Neural crest cell (in vitro differentiated cells): ENCODE measurements around the gene EEF1G. TPM values are rescaled to one million over a fixed set of nuclear protein-coding genes. Genes with fewer than 3 reads are reported as not detected.
"Not testable (repeated sequence)": the region's sequence is repeated elsewhere in the genome, so short reads cannot be mapped to it uniquely, and the experiment has no call there.

ENCODE experiments used
- DNase-seq: peaks from one replicate; pipeline ENCODE4 v3.0.0; 2021; ENCODE audit warnings: low read depth, mixed read lengths, low spot score
- H3K27ac Mint-ChIP-seq: one replicate; pipeline ENCODE4 v1.8.0; 2021; ENCODE audit warnings: mild to moderate bottlenecking, mixed read lengths; ENCODE audit not compliant: unreplicated experiment
- H3K27me3 Mint-ChIP-seq: 2 replicates; pipeline ENCODE4 v1.8.0; 2021; ENCODE audit warnings: low read depth, mild to moderate bottlenecking, mixed read lengths
- H3K36me3 Mint-ChIP-seq: 2 replicates; pipeline ENCODE4 v1.8.0; 2021; ENCODE audit warnings: low read depth, mild to moderate bottlenecking, mixed read lengths
- H3K4me1 Mint-ChIP-seq: 2 replicates; pipeline ENCODE4 v1.8.0; 2021; ENCODE audit warnings: mixed read lengths
- H3K4me3 Mint-ChIP-seq: one replicate; pipeline ENCODE4 v1.8.0; 2021; ENCODE audit warnings: mild to moderate bottlenecking, mixed read lengths
- H3K9me3 Mint-ChIP-seq: 2 replicates; pipeline ENCODE4 v1.8.0; 2021; ENCODE audit warnings: mixed read lengths
- total RNA-seq: library from RNA; stranded (reverse); gene quantifications from 2 replicates; pipeline ENCODE4 v1.2.1, GENCODE V29; 2021
- TF ChIP-seq, protein P1 (sequence below): fragments of 200-600 bp; sonication (generic); conservative IDR thresholded peaks from 2 replicates; pipeline ENCODE4 v1.5.0; 2021; ENCODE audit warnings: antibody characterized with exemption, mild to moderate bottlenecking

EEF1G gene
- total RNA-seq, 1 donor from 2014 or later = 2,024 TPM

DNA sequence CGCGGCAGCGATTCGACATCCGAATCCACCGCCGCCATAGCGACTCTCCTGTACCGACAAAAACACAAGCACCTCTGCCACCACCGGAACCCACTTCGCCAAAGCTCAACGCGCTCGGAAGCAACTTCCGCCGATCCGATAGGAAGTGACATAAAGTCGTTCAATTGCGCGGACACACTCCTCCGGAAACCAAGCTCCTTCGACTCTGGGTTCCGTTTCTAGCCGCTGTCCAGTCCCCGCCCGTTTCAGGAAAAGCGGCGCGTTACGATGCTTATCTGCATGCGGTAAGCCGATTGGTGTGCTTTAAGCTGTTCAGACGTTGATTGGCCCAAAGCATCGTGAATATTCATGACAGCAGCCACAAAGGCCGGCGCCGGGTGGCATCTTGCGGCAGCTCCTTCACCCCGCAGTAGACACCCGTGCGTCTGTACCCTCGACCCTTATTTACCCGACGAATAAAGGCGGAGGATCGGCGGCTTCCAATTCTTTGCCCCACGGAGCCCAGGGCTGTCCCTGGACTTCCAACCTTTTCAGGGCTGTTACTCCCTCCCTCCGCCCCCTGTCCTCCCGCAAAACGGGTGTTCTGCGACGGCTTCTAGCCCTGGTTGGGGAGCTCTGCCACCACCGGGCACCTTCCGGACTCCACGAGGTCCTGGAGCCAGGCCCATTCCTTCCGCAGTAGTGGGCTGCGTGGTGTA is 17.9 kb upstream of the EEF1G start, which contains the start of gene TUT1:
Gene TUT1, minus strand, starts transcription at position 76 of the 698 bp plus-strand sequence. Its CDS starts 38 bp downstream, at position 38.
- peaks cover 32% of the 10 kb centered on the region for H3K4me1 Mint-ChIP-seq
- TF ChIP-seq, protein P1, sequence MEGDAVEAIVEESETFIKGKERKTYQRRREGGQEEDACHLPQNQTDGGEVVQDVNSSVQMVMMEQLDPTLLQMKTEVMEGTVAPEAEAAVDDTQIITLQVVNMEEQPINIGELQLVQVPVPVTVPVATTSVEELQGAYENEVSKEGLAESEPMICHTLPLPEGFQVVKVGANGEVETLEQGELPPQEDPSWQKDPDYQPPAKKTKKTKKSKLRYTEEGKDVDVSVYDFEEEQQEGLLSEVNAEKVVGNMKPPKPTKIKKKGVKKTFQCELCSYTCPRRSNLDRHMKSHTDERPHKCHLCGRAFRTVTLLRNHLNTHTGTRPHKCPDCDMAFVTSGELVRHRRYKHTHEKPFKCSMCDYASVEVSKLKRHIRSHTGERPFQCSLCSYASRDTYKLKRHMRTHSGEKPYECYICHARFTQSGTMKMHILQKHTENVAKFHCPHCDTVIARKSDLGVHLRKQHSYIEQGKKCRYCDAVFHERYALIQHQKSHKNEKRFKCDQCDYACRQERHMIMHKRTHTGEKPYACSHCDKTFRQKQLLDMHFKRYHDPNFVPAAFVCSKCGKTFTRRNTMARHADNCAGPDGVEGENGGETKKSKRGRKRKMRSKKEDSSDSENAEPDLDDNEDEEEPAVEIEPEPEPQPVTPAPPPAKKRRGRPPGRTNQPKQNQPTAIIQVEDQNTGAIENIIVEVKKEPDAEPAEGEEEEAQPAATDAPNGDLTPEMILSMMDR = no peak
- DNase-seq = peak; percentile 91
- H3K27ac Mint-ChIP-seq = peak within 1 kb of the TSS; percentile 98
- H3K36me3 Mint-ChIP-seq = peaks cover 15% of the 10 kb centered on the region
- no peaks in the 10 kb centered on the region for H3K27me3 Mint-ChIP-seq
- H3K9me3 Mint-ChIP-seq = no peaks in the 10 kb centered on the region
- H3K4me3 Mint-ChIP-seq = peak within 1 kb of the TSS; percentile 92

DNA sequence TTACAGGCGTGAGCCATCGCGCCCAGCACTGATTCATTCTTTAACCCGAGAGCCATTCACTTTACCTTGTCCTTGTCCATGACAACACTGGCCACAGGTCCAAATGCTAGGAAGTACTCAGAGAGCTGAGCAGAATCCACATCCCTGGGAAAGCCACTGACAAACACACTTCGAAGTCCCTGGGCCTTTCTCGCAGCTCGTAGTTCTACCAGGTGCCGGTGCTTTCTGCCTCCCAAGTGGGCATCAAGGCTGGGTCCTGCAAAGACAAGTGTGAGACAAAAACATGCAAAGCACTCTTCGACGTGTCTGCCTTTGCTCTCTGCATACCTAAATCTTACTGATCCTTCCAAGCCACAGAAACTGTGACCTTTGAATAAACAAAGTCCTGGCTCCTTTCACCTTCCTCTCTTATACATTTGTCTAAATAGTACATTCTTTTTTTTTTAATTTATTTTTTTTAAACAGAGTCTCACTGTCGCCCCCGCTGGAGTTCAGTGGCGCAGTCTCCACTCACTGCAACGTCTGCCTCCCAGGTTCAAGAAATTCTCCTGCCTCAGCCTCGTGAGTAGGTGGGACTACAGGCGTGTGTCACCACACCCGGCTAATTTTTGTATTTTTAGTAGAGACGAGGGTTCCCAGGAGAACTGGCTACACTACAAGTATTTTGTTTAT is 15.4 kb upstream of the EEF1G start:
- peaks cover 5% of the 10 kb centered on the region for H3K36me3 Mint-ChIP-seq

DNA sequence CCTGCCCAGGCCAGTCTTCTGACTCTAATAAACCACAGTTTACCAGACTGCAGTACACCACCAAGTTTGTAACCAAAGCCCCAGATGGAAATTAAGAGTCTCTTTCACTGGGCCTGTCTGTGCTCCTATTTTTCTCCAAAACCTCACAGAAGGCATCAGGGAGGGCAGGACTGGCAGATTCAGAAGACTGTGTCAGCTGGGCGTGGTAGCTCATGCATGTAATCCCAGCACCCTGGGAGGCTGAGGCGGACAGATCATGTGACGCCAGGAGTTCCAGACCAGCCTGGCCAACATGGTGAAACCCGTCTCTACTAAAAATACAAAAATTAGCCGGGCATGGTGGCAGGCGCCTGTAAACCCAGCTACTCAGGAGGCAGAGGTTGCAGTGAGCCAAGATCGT is 11.7 kb upstream of the EEF1G start:
- H3K36me3 Mint-ChIP-seq, DNase-seq, H3K4me3 Mint-ChIP-seq, H3K27ac Mint-ChIP-seq, H3K4me1 Mint-ChIP-seq, H3K27me3 Mint-ChIP-seq, H3K9me3 Mint-ChIP-seq: not testable (repeated sequence)

More for the DNA sequence above, 15.4 kb upstream of the EEF1G start:
- no peak for DNase-seq
- Mint-ChIP-seq H3K27me3 (no peaks in the 10 kb centered on the region), H3K4me3 (peak overlapping the region; percentile 72), H3K27ac (peak overlapping the region; percentile 57), H3K9me3 (no peaks in the 10 kb centered on the region), H3K4me1 (peaks cover 32% of the 10 kb centered on the region)
- TF ChIP-seq, protein P1 = peak; percentile 50

DNA sequence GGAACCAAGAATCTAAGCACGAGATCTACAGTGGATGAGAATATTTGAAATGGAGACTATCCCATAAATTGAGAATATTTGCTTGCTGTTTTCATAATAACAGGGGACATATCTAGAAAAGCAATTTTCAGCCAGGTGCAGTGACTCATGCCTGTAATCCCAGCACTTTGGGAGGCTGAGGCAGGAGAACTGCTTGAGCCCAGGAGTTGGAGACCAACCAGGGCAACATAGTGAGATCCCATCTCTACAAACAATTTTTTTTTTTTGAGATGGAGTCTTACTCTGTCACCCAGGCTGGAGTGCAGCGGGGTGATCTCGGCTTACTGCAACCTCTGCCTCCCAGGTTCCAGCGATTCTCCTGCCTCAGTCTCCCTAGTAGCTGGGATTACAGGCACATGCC is 8.0 kb upstream of the EEF1G start:
- not testable (repeated sequence) for H3K4me3 Mint-ChIP-seq, H3K27ac Mint-ChIP-seq, H3K27me3 Mint-ChIP-seq, H3K9me3 Mint-ChIP-seq, H3K36me3 Mint-ChIP-seq, H3K4me1 Mint-ChIP-seq, DNase-seq

DNA sequence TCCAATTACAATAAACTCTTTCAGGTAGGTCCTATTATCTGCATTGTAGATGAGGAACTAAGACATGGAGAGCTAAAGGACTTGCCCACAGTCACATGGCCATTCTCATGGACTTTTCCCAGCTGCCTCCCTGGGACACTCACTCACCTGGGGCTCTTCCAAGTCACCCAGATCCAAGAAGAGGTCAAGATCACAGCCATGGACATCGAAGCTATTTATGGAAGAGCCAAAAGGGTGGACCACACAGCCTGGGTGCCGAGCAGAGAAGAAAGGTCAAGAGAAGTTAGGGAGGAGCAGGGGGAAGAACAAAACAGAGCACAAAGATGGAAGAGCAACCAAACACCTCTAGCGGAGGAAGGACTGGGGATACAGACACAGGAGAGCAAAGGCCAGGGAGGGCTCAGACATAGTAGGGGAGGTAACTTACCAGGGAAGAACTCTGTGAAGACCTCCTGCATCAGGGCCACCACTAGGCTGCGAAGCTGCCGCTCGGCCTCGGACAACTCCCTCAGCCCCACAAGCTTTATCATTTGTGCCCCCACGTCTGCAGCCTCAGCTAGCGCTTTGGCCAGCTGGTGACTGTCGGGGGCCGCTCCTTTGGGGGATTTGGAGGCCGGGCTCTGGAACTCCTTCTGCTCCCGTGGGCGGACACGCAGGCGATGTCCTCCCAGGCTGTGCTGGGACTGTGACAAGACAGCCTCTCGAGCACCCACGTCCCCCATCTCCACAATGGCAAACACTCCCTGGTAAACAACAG is 7.4 kb upstream of the EEF1G start:
- TF ChIP-seq, protein P1 = no peak
- peaks cover 6% of the 10 kb centered on the region for H3K36me3 Mint-ChIP-seq
- H3K27me3 Mint-ChIP-seq = no peaks in the 10 kb centered on the region
- H3K4me1 Mint-ChIP-seq = no peaks in the 10 kb centered on the region
- H3K4me3 Mint-ChIP-seq = no peak overlapping the region
- H3K9me3 Mint-ChIP-seq = no peaks in the 10 kb centered on the region
- no peak for DNase-seq
- no peak overlapping the region for H3K27ac Mint-ChIP-seq

DNA sequence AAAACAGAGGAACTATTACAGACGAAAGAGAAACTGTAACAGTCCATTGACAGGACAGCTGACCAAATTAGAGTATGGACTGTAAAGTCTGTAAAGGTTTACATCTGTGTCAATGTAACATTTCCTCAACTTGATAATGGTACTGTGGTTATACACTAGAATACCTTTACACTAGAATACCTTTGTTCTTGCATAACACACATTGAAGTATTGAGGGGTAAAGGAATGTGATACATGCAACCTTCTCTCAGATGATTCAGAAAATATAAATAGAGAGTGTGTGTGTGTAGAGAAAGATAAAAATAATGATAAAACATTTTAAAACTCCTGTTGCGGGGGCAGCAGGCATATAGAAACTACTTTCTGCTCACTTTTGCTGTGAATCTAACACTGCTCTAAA is 5.6 kb upstream of the EEF1G start:
- H3K36me3 Mint-ChIP-seq = peaks cover 6% of the 10 kb centered on the region
- H3K27me3 Mint-ChIP-seq = no peaks in the 10 kb centered on the region
- no peak overlapping the region for H3K4me3 Mint-ChIP-seq
- TF ChIP-seq, protein P1 = no peak
- DNase-seq = no peak
- H3K4me1 Mint-ChIP-seq = peaks cover 11% of the 10 kb centered on the region
- no peak overlapping the region for H3K27ac Mint-ChIP-seq
- H3K9me3 Mint-ChIP-seq = no peaks in the 10 kb centered on the region
